Measurements from ENCODE around the gene DHX16. TPM values are rescaled to one million over a fixed set of nuclear protein-coding genes. Genes with fewer than 3 reads are reported as not detected.
A peak's percentile ranks its signal among the peaks of the same experiment; 100 is the strongest.

DHX16 gene
- total and polyA plus RNA-seq, 9 of the 15 experiments (the other 6 are each of a cell fraction or from before 2014, with no cell fraction given) = 14.6 to 66.1 (median 47.5) TPM

DNA sequence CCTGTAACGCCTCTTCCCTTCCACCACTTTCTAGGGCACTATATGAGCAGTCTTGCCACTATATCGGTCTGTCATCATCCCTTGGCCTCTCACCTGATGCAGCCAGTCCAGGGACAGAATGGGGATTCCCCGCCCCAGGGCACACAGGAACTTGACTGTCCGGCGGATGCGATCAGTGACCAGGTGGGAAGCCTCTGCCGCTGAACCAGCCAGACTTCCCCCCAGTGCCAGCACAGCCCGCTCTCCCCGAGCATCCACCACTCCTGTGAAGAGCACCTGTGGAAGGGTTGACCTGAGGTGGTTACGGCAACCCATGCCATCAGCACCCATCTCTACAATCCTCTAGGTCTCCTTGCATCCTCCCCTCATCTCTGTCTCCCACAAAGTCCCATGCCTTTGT lies 30.2 kb upstream of the DHX16 start:
- intact Hi-C loops (cut with micrococcal nuclease) = no loop called here
- no peak overlapping the region for H3K4me3 ChIP-seq
- no peak overlapping the region for H3K9ac ChIP-seq (ENCODE audit: insufficient read depth in 1 of 2, low read depth in 2 of 2, low read length in 2 of 2)
- no peaks in the 10 kb centered on the region for H3K4me1 ChIP-seq (replicated peaks in 1 of 2; ENCODE audit: control insufficient read depth in 2 of 2, insufficient read depth in 2 of 2, low read length in 2 of 2)
- ATAC-seq (no peak), FAIRE-seq (no peak), DNase-seq (ENCODE audit: extremely low read depth in 1 of 4, low spot score in 3 of 4) (no peak)
- no TSS peak for BruUV-seq (replicated peaks)
- H3K4me2 ChIP-seq (ENCODE audit: insufficient read depth, low read length) = no peak overlapping the region
- TF ChIP-seq COPS2 (conservative IDR thresholded peaks at IDR 0.05) (no peak), STAT5A (IDR thresholded peaks at IDR 0.05; ENCODE audit: borderline replicate concordance, low read length) (no peak), PRDM10 (IDR thresholded peaks at IDR 0.05; ENCODE audit: partially characterized antibody) (no peak), HMGN3 (IDR thresholded peaks at IDR 0.05; ENCODE audit: borderline replicate concordance, extremely low read depth, insufficient read length, low read depth, low read length) (no peak), GATA2 (CRISPR knock-in tag; IDR thresholded peaks at IDR 0.05) (no peak), POLR2AphosphoS2 (IDR thresholded peaks at IDR 0.05; ENCODE audit: low read length) (0 out of 2 replicates have a peak, but pooled peaks have one; percentile 10), RBFOX2 (IDR thresholded peaks at IDR 0.05; ENCODE audit: low read depth, low read length) (peak; percentile 43; the same call in 1 of the 2 replicates), POLR2G (IDR thresholded peaks at IDR 0.05; ENCODE audit: low read depth, low read length) (peak; percentile 57), TEAD1 (CRISPR knock-in tag; IDR thresholded peaks at IDR 0.05) (no peak), CHCHD3 (CRISPR knock-in tag; IDR thresholded peaks at IDR 0.05) (no peak)
- TF ChIP-seq, protein P1, sequence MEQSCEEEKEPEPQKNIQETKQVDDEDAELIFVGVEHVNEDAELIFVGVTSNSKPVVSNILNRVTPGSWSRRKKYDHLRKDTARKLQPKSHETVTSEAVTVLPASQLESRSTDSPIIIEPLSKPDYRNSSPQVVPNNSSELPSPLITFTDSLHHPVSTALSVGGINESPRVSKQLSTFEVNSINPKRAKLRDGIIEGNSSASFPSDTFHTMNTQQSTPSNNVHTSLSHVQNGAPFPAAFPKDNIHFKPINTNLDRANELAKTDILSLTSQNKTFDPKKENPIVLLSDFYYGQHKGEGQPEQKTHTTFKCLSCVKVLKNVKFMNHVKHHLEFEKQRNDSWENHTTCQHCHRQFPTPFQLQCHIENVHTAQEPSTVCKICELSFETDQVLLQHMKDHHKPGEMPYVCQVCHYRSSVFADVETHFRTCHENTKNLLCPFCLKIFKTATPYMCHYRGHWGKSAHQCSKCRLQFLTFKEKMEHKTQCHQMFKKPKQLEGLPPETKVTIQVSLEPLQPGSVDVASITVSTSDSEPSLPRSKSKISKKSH (CRISPR knock-in tag; IDR thresholded peaks at IDR 0.05) = no peak
- 93% methylated on average over 10 of the region's 10 CpGs for WGBS (ENCODE audit: insufficient coverage, low coverage, missing lambda C conversion rate)
- POLR2A ChIA-PET = interaction anchor here (0.7 to 27.1 kb wide), 5 partner anchors 5 to 176 kb away, joined by 3 to 524 read pairs (median 5); partner anchors contain the start of genes MDC1, NRM and TUBB
- H3K9me3 ChIP-seq (replicated peaks; ENCODE audit: control insufficient read depth, insufficient read depth, low read depth, low read length) = no peaks in the 10 kb centered on the region
- no peaks in the 10 kb centered on the region for H4K20me1 ChIP-seq (replicated peaks; ENCODE audit: control insufficient read depth, insufficient read depth, low read length)
- CTCF ChIA-PET (ENCODE audit: low intra/inter-chr PET ratio) = no interaction called here
- no peaks in the 10 kb centered on the region for H3K9me1 ChIP-seq (ENCODE audit: control insufficient read depth, insufficient read depth, low read length)
- H3K36me3 ChIP-seq (ENCODE audit: control insufficient read depth, insufficient read depth, low read length) = peaks cover 70% of the 10 kb centered on the region
- H3K27ac ChIP-seq (ENCODE audit: extremely low read depth, low read depth, low read length) = no peak overlapping the region
- in situ Hi-C loops (cut with MboI) = no loop called here
- H3K27me3 ChIP-seq (ENCODE audit: control insufficient read depth in 2 of 2, insufficient read depth in 2 of 2, low read length in 2 of 2) = no peaks in the 10 kb centered on the region
- H2AFZ ChIP-seq (ENCODE audit: low read depth, low read length) = no peak overlapping the region
- H3K79me2 ChIP-seq (ENCODE audit: control insufficient read depth, insufficient read depth, low read length) = no peaks in the 10 kb centered on the region

Data from K562 (cell line).